ENCODE results near the gene TACC2.

TACC2 gene

GRCh38 chr10:122021828-122022227 is 32.9 kb downstream of the TACC2 start:
- TF ChIP-seq POLR2AphosphoS5 (IDR thresholded peaks at IDR 0.05; ENCODE audit: low read depth, low read length) = no peak
- TF ChIP-seq TAF1 (IDR thresholded peaks at IDR 0.05; ENCODE audit: borderline replicate concordance, insufficient read depth, low read length) = no peak
- no peak for TF ChIP-seq SIN3A (IDR thresholded peaks at IDR 0.05; ENCODE audit: borderline replicate concordance, insufficient read depth, low read length)
- TF ChIP-seq FOXP2 (optimal IDR thresholded peaks at IDR 0.05; ENCODE audit: borderline replicate concordance, extremely low read depth, extremely low read length, insufficient read depth) = no peak
- TF ChIP-seq REST (IDR thresholded peaks at IDR 0.05; ENCODE audit: insufficient read depth in 1 of 2, low read depth in 2 of 2, low read length in 2 of 2) = no peak

- TF ChIP-seq POLR2AphosphoS5 (IDR thresholded peaks at IDR 0.05; ENCODE audit: low read depth, low read length) (no peak), TAF1 (IDR thresholded peaks at IDR 0.05; ENCODE audit: borderline replicate concordance, insufficient read depth, low read length) (no peak), SIN3A (IDR thresholded peaks at IDR 0.05; ENCODE audit: borderline replicate concordance, insufficient read depth, low read length) (no peak), FOXP2 (optimal IDR thresholded peaks at IDR 0.05; ENCODE audit: borderline replicate concordance, extremely low read depth, extremely low read length, insufficient read depth) (no peak), REST (IDR thresholded peaks at IDR 0.05; ENCODE audit: insufficient read depth in 1 of 2, low read depth in 2 of 2, low read length in 2 of 2) (no peak)
Measured at GRCh38 chr10:122022276-122022675, 33.3 kb downstream of the TACC2 start.

GRCh38 chr10:122029499-122030199 is 40.7 kb downstream of the TACC2 start:
- no peak for TF ChIP-seq TAF1 (IDR thresholded peaks at IDR 0.05; ENCODE audit: borderline replicate concordance, insufficient read depth, low read length)
- no peak for TF ChIP-seq REST (IDR thresholded peaks at IDR 0.05; ENCODE audit: insufficient read depth in 1 of 2, low read depth in 2 of 2, low read length in 2 of 2)
- no peak for TF ChIP-seq POLR2AphosphoS5 (IDR thresholded peaks at IDR 0.05; ENCODE audit: low read depth, low read length)
- no peak for TF ChIP-seq SIN3A (IDR thresholded peaks at IDR 0.05; ENCODE audit: borderline replicate concordance, insufficient read depth, low read length)
- no peak for TF ChIP-seq FOXP2 (optimal IDR thresholded peaks at IDR 0.05; ENCODE audit: borderline replicate concordance, extremely low read depth, extremely low read length, insufficient read depth)

GRCh38 chr10:122030200-122030552 is 41.2 kb downstream of the TACC2 start:
- TF ChIP-seq REST (IDR thresholded peaks at IDR 0.05; ENCODE audit: insufficient read depth in 1 of 2, low read depth in 2 of 2, low read length in 2 of 2) (no peak), SIN3A (IDR thresholded peaks at IDR 0.05; ENCODE audit: borderline replicate concordance, insufficient read depth, low read length) (no peak), TAF1 (IDR thresholded peaks at IDR 0.05; ENCODE audit: borderline replicate concordance, insufficient read depth, low read length) (no peak), POLR2AphosphoS5 (IDR thresholded peaks at IDR 0.05; ENCODE audit: low read depth, low read length) (no peak), FOXP2 (optimal IDR thresholded peaks at IDR 0.05; ENCODE audit: borderline replicate concordance, extremely low read depth, extremely low read length, insufficient read depth) (no peak)

Data from PFSK-1 (cell line).